OCI-LY1 (cell line): ENCODE data around the gene DYNAP.

ENCODE experiments used
- H2AFZ ChIP-seq: fragments of 200-600 bp; sonication (generic), shearing (Covaris generic); 2 replicates; pipeline ENCODE4 v1.6.0; 2014; ENCODE audit warnings: antibody characterized with exemption, mild to moderate bottlenecking, low read length
- H3F3A ChIP-seq: fragments of 200-600 bp; sonication (generic), shearing (Covaris generic); 2 replicates; pipeline ENCODE4 v1.6.0; 2014; ENCODE audit warnings: mild to moderate bottlenecking, antibody characterized with exemption, low read length, moderate library complexity; ENCODE audit not compliant: insufficient read depth
- H3K27ac ChIP-seq: fragments of 200-600 bp; sonication (generic); 2 replicates; pipeline ENCODE4 v1.5.1; 2014; ENCODE audit warnings: low read length, mixed run types, mild to moderate bottlenecking, low read depth; ENCODE audit not compliant: poor library complexity, severe bottlenecking
- H3K27me3 ChIP-seq: fragments of 200-600 bp; sonication (generic); 2 replicates; pipeline ENCODE4 v1.6.0; 2014; ENCODE audit warnings: antibody characterized with exemption, mild to moderate bottlenecking, low read length, moderate library complexity; ENCODE audit not compliant: insufficient read depth
- H3K36me3 ChIP-seq: fragments of 200-600 bp; sonication (generic); 2 replicates; pipeline ENCODE4 v1.6.1; 2014; ENCODE audit warnings: mild to moderate bottlenecking, antibody characterized with exemption, low read length, moderate library complexity, mixed read lengths; ENCODE audit not compliant: insufficient read depth
- H3K4me1 ChIP-seq: fragments of 200-600 bp; sonication (generic); 2 replicates; pipeline ENCODE4 v1.5.1; 2014; ENCODE audit warnings: mild to moderate bottlenecking, low read length, moderate library complexity; ENCODE audit not compliant: insufficient read depth, severe bottlenecking
- H3K4me2 ChIP-seq: fragments of 200-600 bp; sonication (generic), shearing (Covaris generic); 2 replicates; pipeline ENCODE4 v1.6.1; 2014; ENCODE audit warnings: low read length
- H3K4me3 ChIP-seq: fragments of 200-600 bp; sonication (generic); 2 replicates; pipeline ENCODE4 v1.5.1; 2014; ENCODE audit warnings: low read length, low read depth, mild to moderate bottlenecking, mixed read lengths; ENCODE audit not compliant: poor library complexity, severe bottlenecking
- H3K79me2 ChIP-seq: fragments of 200-600 bp; shearing (Covaris generic); 2 replicates; pipeline ENCODE4 v1.6.1; 2016; ENCODE audit warnings: mixed run types, low read length, mixed read lengths; ENCODE audit not compliant: insufficient read depth
- H3K9ac ChIP-seq: fragments of 200-600 bp; sonication (generic), shearing (Covaris generic); 2 replicates; pipeline ENCODE4 v1.6.1; 2014; ENCODE audit warnings: mild to moderate bottlenecking, low read length, mixed read lengths
- H3K9me2 ChIP-seq: fragments of 200-600 bp; sonication (generic), shearing (Covaris generic); 2 replicates; pipeline ENCODE4 v1.6.1; 2014; ENCODE audit warnings: low read depth, mild to moderate bottlenecking, low read length, mixed read lengths
- H3K9me3 ChIP-seq: fragments of 200-600 bp; shearing (Covaris generic); 2 replicates; pipeline ENCODE4 v1.6.1; 2014; ENCODE audit warnings: low read length, mixed read lengths
- H4K20me1 ChIP-seq: fragments of 200-600 bp; sonication (generic), shearing (Covaris generic); 2 replicates; pipeline ENCODE4 v1.6.0; 2016; ENCODE audit warnings: mild to moderate bottlenecking, low read length; ENCODE audit not compliant: insufficient read depth
- EZH2 ChIP-seq: fragments of 200-600 bp; sonication (generic), shearing (Covaris generic); IDR thresholded peaks from 2 replicates; pipeline ENCODE4 v1.8.0; 2017; ENCODE audit warnings: borderline replicate concordance, mixed run types, mild to moderate bottlenecking, antibody characterized with exemption, low read length, moderate library complexity, mixed read lengths
- TF ChIP-seq, protein P1 (sequence below): fragments of 200-600 bp; sonication (generic), shearing (Covaris generic); IDR thresholded peaks from 2 replicates; pipeline ENCODE4 v1.5.1; 2017; ENCODE audit warnings: mild to moderate bottlenecking, antibody characterized with exemption, low read length, moderate library complexity, mixed read lengths

DYNAP gene

DNA sequence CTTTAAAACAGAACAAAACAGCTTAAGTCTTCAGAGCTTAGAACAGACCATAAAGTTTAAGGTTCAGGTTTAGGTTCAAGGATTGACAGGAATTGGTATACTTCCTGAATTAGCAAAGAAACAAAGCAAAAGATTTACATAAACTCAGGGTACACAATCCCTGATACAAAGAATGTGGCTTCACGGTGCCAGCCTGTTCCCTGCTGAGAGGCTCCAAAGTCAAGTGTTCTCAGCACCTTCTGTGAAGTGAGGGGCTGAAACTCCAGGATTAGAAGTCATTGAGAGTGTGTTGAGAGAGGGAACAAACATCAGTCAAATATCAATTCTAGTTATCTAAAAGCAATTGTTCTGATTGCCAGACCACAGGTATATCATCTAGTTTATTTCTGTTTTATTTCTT is 35.7 kb downstream of the DYNAP start:
- Histone ChIP-seq H3K36me3 (no peaks in the 10 kb centered on the region), H4K20me1 (no peaks in the 10 kb centered on the region), H3K9me3 (no peaks in the 10 kb centered on the region), H3K79me2 (no peaks in the 10 kb centered on the region), H3K4me3 (no peak overlapping the region), H3K4me2 (no peak overlapping the region), H2AFZ (no peak overlapping the region), H3K4me1 (no peaks in the 10 kb centered on the region), H3K27me3 (no peaks in the 10 kb centered on the region), H3K9ac (no peak overlapping the region), H3K9me2 (no peaks in the 10 kb centered on the region), H3K27ac (no peak overlapping the region), H3F3A (no peaks in the 10 kb centered on the region)
- no peak for TF ChIP-seq EZH2
- TF ChIP-seq, protein P1, sequence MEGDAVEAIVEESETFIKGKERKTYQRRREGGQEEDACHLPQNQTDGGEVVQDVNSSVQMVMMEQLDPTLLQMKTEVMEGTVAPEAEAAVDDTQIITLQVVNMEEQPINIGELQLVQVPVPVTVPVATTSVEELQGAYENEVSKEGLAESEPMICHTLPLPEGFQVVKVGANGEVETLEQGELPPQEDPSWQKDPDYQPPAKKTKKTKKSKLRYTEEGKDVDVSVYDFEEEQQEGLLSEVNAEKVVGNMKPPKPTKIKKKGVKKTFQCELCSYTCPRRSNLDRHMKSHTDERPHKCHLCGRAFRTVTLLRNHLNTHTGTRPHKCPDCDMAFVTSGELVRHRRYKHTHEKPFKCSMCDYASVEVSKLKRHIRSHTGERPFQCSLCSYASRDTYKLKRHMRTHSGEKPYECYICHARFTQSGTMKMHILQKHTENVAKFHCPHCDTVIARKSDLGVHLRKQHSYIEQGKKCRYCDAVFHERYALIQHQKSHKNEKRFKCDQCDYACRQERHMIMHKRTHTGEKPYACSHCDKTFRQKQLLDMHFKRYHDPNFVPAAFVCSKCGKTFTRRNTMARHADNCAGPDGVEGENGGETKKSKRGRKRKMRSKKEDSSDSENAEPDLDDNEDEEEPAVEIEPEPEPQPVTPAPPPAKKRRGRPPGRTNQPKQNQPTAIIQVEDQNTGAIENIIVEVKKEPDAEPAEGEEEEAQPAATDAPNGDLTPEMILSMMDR: no peak

DNA sequence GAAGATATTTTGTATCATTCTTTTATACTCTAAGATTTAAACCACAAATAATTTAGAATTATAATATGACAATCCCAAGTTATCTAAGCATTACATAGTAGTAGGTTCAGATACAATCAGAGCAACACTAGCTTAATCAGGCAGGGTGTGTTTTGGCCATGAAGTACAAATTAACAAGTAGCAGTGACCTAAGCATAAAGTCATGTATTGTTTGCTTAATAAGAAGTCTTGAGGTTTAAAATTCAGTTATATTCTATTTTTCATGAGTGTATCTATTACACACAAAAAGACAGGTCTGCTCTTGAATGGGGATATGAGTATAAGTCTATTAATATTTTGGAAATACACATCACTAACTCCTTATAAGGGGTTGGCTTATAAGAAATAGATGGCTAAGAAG is 39.9 kb downstream of the DYNAP start:
- Histone ChIP-seq H2AFZ (no peak overlapping the region), H3K4me1 (no peaks in the 10 kb centered on the region), H3F3A (no peaks in the 10 kb centered on the region), H3K27ac (no peak overlapping the region), H3K4me2 (no peak overlapping the region), H3K79me2 (no peaks in the 10 kb centered on the region), H3K9me3 (no peaks in the 10 kb centered on the region), H3K27me3 (no peaks in the 10 kb centered on the region), H3K9ac (no peak overlapping the region), H4K20me1 (no peaks in the 10 kb centered on the region), H3K9me2 (no peaks in the 10 kb centered on the region), H3K36me3 (no peaks in the 10 kb centered on the region), H3K4me3 (no peak overlapping the region)
- no peak for TF ChIP-seq EZH2
- TF ChIP-seq, protein P1: no peak

GRCh38 chr18:54636217-54636616 is 45.2 kb downstream of the DYNAP start:
- Histone ChIP-seq H3K27ac (no peak overlapping the region), H4K20me1 (no peaks in the 10 kb centered on the region)

More at GRCh38 chr18:54636217-54636616, 45.2 kb downstream of the DYNAP start:
- Histone ChIP-seq H3K9ac (no peak overlapping the region), H3K4me3 (no peak overlapping the region), H3K9me2 (no peaks in the 10 kb centered on the region), H3K79me2 (no peaks in the 10 kb centered on the region), H3K27me3 (no peaks in the 10 kb centered on the region), H3K4me1 (no peaks in the 10 kb centered on the region), H2AFZ (no peak overlapping the region), H3K9me3 (no peaks in the 10 kb centered on the region), H3F3A (no peaks in the 10 kb centered on the region), H3K36me3 (no peaks in the 10 kb centered on the region), H3K4me2 (no peak overlapping the region)
- TF ChIP-seq, protein P1: no peak
- TF ChIP-seq EZH2: no peak
